Ramos (cell line): Measurements from ENCODE around the gene SULT1A4.
"Not testable (repeated sequence)": the region's sequence is repeated elsewhere in the genome, so short reads cannot be mapped to it uniquely, and the experiment has no call there.

Experiments used
- in situ Hi-C: fragments of 300-500 bp; cut with MboI; formaldehyde crosslinking; loops from one replicate; pipeline ENCODE4 v1.14.3; 2022; ENCODE audit warnings: low sequenced_read_pairs; ENCODE audit not compliant: unreplicated experiment

The SULT1A4 gene

DNA sequence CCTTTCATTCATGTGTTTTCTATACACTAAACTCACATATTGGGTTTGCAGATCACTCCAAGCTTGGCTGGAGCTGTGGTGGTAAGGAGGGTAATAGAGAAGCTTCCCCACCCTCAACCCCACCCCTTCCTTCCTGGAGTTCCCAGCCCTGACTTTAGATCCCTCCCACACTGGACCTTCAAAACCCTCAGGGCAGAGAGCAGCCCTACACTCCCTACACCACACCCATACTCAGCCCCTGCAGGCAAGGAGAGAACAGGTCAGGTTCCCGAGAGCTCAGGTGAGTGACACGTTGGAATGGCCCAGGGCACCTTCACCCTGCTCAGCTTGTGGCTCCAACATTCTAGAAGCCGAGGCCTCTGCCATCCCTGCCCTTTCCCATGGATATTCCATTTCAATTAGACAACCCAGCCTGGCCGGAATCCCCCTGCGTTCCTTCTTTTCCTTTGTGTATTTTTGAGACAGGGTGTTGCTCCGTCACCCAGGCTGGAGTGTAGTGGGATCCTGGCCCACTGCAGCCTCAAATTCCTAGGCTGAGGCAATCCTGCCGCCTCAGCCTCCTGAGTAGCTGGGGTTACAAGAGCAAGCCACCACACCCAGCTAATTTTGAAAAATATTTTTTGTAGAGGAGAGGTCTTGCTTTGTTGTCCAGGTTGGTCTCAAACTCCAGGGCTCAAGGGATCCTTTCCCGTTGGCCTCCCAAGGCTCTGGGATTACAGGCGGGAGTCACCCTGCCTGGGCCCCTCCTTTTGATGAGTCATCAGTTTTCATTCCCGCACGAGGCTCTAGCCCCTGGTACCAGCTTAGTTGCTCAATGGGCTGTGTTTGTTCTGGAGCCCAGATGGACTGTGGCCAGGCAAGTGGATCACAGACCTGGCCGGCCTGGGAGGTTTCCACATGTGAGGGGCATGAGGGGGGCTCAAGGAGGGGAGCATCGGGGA, at the start of gene SULT1A4:
SULT1A4 (plus strand) TSS at position 208 of the 941 bp plus-strand sequence. CDS start 1,473 bp downstream, outside the sequence.
- in situ Hi-C loops: not testable (repeated sequence)

DNA sequence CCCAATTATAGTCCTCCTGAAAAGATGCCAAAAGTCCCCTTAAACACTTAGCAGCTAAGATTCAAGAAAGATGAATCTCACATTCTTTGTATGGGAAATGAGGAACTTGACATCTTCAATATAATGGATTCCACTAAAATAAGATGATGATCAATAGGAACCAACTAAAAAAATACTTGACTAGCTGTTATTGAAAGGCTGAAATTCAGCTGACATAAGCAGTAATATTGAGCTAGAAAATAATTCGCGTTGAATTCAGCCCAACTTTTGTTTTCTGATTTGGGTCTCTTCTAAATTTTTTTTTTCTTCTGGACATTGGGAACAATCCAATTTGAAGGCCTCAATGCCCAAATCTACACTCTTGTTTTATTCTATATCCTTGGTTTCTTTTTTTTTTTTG, 36.1 kb upstream of the SULT1A4 start:
- in situ Hi-C loops: not testable (repeated sequence)

DNA sequence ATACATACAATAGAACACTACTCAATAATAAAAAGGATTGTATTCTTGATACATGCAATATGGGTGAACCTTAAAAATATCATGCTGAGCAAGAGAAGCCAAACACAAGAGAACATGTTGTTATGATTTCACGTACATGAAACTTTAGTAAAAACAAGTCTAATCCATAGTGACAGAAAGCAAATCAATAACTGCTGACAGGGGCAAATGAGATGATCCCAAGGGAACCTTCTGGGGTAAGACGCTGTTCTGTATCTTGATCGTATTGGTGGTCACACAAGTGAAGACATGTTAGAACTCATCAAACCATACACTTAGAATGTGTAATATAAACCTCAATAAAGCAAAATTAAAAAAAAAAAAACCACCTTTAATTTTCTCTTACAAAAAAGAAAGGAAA, 34.3 kb upstream of the SULT1A4 start:
- in situ Hi-C loops: not testable (repeated sequence)

DNA sequence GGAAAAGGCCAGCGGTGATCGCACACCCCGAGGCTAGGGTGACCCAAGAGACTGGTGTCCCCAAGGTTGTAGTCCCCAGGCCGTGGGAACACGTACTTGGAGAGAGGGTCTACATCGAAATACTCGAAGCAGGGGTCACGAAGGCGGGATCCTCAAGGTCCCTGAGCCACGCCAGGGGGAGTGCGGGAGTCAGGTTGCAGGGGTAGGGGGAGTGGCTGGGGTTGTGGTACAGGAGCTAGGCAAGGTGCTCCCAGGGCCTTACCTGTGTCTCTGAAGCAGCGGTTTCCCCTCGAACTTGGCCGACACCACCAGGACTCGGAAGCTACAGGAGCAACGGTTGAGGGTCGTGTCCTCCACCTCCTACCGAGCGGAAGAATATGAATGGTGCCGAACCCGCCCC, 6.0 kb upstream of the SULT1A4 start:
- in situ Hi-C loops: not testable (repeated sequence)

DNA sequence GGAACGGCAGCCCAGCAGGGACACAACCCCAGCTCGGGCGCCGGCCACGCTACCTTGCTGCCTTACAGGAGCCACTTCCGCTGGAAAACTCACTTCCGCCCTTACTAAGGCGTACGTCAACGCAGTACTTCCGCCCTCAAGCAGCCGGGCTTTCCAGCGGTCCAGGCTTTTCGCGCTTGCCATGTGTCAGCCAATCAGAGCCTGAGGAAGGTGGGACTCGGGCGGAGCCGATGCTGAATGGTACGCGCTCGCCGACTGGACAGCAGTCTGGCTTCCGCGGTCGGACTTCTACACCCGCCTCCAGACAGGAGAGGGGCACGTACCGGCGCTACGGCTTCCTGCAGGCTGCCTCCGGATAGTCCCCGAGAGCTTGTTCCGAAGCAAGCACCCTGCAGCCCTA, 5.4 kb upstream of the SULT1A4 start, which contains the start of the genes BOLA2 and SLX1B:
BOLA2 (minus strand) TSS at position 83 of the 400 bp plus-strand sequence. CDS start 98 bp downstream, outside the sequence.
SLX1B (plus strand) TSS at position 265 of the 400 bp plus-strand sequence.
- in situ Hi-C loops: not testable (repeated sequence)

DNA sequence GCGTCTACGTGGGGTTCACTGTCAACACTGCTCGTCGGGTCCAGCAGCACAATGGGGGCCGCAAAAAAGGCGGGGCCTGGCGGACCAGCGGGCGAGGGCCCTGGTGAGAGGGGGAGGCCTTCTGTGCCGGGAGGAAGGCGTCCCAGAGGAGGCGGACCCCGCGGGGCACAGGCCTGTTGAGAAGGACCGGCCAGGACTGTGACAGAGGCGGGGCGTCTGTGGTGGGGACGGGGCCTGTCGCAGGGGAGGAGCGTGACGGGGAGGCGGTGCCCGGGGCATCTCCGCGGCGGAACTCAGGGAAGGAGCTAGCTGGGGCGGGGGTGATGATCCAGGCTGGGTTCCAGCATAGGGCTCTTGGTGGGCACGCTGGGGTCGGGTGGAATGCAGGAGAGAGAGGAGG, 4.9 kb upstream of the SULT1A4 start:
- in situ Hi-C loops: not testable (repeated sequence)

DNA sequence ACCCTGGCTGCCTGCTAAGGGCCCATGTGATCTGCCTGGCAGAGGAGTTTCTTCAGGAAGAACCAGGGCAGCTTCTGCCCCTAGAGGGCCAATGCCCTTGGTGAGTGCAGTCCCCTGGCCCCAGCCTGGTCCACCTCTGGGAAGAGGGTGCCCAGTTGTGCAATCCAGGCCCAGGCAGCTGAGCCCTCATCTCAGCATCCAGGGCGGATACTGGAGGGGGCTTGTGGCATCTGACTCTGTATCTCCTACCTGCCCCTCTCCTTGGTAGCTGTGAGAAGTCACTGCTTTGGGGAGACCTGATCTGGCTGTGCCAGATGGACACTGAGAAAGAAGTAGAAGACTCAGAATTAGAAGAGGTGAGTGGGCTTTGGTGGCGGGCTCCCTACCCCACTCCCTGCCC, 2.1 kb upstream of the SULT1A4 start:
- in situ Hi-C loops: not testable (repeated sequence)

DNA sequence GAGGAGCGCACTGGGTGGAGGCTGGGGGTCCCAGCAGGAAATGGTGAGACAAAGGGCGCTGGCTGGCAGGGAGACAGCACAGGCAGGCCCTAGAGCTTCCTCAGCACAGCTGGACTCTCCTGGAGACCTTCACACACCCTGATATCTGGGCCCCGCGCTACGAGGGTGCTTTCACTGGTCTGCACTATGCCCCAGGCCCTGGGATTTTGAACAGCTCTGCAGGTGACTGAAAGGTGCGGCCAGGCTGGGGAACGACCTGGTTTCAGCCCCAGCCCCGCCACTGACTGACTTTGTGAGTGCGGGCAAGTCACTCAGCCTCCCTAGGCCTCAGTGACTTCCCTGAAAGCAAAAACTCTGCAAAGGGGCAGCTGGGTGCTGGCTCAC, 926 bp downstream of the SULT1A4 start:
- in situ Hi-C loops: not testable (repeated sequence)

DNA sequence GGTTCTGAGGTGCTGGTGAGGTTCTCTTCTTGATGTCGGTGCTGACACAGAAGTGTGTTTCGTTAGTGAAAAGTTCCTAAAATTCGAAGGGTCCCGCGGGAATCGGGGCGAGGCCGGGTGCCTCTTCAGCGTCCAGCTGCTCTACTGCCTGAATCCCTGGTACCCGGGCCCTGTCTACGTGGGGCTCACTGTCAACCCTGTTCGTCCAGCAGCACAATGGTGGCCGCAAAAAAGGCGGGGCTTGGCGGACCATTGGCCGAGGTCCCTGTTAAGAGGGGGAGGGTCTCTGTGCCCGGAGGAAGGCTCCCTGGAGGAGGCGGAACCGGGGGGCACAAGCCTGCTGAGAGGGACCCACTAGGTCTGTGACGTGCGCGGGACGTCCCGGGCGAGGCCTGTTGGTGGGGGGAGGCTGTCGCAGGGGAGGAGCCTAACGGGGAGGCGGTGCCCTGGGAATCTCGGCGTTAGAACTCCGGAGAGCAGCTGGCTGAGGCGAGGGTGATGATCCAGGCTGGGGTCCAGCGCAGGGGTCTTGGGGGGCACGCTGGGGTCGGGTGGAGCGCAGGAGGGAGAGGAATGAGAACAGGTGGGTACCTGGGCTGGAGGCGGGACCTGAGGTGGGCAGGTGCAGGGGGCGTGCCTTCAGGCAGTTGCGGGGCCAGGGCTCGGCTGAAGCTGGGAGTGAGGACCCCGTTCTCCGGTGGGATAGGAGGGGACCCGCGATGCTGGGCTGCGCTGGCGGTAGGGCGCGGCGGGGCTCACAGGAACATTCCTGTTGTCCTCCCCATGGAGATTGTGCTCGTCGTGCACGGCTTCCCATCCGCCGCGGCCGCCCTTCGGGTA, 6.5 kb downstream of the SULT1A4 start:
- in situ Hi-C loops: not testable (repeated sequence)

DNA sequence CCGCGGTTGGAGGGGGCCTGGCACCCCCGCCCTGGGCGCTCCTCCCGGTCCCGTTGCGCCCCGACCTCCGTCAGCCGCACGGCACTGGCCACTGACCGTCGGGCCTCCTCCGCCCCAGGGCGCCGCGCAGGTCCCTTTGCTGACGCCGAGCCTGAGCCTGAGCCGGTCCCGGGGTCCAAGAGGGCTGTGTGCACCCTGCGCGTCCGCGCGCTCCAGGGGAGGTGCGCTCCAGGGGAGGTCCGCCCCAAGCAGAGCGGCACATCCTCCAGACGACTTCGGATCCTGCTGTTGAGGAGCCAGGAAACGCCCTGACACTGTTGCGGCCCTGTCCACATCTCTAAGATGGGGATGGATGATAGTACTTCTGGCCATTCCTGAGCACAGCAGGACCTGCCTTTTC, 7.2 kb downstream of the SULT1A4 start:
- in situ Hi-C loops: not testable (repeated sequence)

DNA sequence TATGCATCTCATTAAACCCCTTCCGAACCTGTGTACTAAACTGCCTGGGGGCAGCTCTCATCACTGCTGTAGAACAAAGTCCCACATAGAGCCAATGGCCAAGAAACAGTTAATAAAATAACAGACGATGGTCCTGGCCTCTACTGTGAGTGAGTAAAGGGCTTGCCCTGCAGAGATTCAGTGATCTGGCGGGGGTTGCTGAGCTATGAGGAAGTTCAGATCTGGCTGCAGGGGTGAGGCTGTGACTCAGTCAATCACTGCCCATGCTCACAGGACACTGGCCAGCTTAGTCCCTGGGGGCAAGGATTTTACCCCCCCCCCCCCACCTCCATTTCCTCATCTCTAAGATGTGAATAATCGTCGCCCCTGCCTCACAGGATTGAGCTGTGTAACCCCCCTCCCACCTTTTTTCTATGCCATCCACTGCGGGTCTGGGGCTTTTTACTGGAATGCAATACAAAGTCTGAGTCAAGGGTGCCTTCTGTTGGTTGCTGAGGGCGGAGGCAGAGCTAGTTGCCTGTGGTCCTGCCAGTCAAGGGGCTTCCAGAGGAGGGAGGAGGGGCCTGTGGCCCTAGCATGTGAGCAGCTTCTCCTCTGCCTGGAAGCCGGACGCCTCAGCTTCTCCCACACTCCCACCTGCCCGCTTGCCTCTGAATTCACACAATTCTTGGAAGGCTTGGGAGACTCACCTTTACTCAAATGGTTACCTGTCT, 8.1 kb downstream of the SULT1A4 start:
- in situ Hi-C loops: not testable (repeated sequence)

DNA sequence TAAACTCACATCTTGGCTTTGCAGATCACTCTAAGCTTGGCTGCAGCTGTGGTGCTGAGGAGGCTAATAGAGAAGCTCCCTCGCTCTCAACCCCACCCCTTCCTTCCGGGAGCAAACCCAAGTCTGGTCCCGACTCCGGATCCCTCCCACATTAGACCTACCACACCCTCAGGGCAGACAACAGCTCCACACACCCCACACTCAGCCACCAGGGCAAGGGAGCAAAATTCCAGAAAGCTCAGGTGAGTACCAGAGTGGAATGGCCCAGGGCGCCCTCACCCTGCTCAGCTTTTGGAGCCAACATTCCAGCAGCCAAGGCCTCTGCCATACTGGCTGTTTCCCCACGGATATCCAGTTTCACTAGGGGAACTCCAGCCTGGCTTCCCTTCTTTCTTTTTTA, 9.9 kb downstream of the SULT1A4 start:
- in situ Hi-C loops: not testable (repeated sequence)

DNA sequence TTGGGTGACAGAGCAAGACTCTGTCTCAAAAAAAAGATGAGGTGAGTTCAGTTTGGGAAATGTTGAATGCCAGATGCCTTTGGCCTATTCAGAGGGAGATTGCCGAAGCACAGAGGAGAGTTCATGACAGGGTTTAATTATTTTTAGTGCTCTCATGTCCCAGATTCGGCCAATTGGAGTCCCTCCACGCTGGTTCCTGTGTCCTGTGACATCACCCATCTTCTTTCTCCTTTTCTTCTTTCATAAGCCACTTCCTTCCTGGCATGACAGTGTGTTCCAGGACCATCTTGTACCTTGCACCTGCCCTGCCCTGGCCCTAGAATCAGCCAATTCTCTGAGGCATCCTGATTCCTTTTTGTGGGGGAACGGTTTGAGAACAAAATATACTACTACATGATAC, 12.4 kb downstream of the SULT1A4 start:
- in situ Hi-C loops: not testable (repeated sequence)

DNA sequence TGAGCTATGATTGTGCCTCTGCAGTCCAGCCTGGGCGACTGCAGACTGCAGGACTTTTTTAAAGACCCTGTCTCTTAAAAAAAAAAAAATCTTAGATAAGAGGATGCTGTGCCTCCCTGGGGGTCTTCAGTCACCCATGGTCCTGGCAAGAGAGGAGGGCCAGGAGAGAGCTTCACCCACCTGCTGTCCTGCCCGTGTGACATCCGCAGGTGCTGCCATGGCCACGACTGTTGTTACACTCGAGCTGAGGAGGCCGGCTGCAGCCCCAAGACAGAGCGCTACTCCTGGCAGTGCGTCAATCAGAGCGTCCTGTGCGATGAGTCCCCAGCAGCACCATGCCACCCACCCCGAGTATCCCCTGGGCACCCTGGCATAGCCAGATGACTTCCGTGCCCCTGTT, 22.6 kb downstream of the SULT1A4 start:
- in situ Hi-C loops: not testable (repeated sequence)

DNA sequence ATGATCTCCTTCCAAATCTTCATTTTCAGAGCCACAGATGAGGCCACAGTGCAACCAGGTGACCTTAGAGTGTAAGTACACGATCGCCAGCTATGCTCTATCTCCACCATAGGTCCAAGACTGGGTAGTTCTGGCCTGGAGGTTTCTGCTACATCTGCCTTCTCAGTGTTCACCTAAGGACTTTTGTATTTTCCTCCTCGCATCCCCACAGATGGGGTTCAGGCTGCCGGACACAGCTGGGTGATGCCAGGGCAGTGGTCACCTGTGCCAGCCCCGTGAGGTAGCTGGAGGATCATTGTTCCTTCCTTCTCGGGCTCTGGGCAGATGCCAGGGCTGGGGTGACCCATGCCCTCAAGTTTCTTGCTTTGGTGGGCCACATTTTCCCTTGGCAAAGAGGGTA, 46.6 kb downstream of the SULT1A4 start, which contains the start of gene NPIPB12:
NPIPB12 (minus strand) TSS at position 101 of the 400 bp plus-strand sequence.
- in situ Hi-C loops: not testable (repeated sequence)
